ENCODE measurements around the gene JMJD1C. TPM values are rescaled to one million over a fixed set of nuclear protein-coding genes. Genes with fewer than 3 reads are reported as not detected.

JMJD1C gene
- total RNA-seq, 1 donor from 2014 or later: 143 TPM

DNA sequence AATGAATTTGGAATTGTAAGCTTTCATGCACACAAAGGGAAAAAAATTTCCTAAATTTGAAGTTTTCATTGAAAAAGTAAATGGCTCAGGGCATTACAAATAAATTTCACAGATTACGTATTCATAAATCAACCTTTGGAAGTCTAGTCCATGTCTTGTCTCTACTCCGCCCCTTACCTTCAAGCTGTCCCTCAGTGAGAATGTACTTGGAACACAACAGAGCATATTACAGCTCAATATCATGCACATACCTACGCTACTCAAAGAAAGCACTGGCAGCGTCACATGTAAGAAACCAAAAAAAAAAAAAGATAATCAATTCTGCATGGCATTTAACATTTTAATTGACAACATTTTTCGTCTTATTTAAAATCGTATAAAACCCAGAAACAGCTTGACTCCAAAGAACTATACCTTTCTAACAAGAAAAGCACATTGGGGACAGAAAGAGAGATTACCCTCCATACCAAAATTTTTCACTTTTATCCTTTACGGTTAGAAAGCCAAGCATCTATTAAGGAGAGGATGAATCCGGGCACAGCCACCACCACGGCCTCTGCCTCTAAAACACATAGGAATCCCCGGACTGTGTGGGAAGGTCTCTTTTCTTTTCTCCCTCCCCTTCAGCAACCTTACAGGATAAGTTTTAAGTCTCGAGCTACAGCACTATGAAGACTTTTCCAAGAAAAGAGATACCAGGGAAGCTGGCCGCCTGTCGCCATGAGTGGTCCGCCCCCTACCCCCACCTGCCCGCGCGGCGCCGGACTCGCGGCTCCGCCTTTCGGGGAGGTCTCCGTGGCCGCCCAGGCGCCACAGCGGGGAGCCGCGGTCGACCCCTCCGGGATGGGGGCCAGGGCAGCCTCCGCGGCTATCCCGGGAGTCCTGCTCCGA lies 1.1 kb downstream of the JMJD1C start:
- Mint-ChIP-seq H3K27ac (no peak overlapping the region), H3K27me3 (ENCODE audit: insufficient read depth, low read depth) (peaks cover 2% of the 10 kb centered on the region), H3K4me1 (peaks cover 27% of the 10 kb centered on the region), H3K36me3 (peaks cover 12% of the 10 kb centered on the region), H3K4me3 (peak overlapping the region; percentile 95), H3K9me3 (peaks cover 9% of the 10 kb centered on the region)
- no peaks in the 10 kb centered on the region for H3K27me3 ChIP-seq
- peak overlapping the region; percentile 95 for H3K4me3 ChIP-seq
- H3K36me3 ChIP-seq: no peaks in the 10 kb centered on the region
- peaks cover 22% of the 10 kb centered on the region for H3K4me1 ChIP-seq
- peak overlapping the region; percentile 83 for H3K4me2 ChIP-seq
- DNase-seq (ENCODE audit: low spot score): no peak
- peak overlapping the region; percentile 83 for H3K9ac ChIP-seq
- peaks cover 26% of the 10 kb centered on the region for H4K20me1 ChIP-seq (ENCODE audit: low read depth)
- H3K27ac ChIP-seq: peak overlapping the region; percentile 97
- TF ChIP-seq EZH2phosphoT487 (IDR thresholded peaks at IDR 0.05) (no peak), EZH2 (IDR thresholded peaks at IDR 0.05) (no peak)
- TF ChIP-seq, protein P1, sequence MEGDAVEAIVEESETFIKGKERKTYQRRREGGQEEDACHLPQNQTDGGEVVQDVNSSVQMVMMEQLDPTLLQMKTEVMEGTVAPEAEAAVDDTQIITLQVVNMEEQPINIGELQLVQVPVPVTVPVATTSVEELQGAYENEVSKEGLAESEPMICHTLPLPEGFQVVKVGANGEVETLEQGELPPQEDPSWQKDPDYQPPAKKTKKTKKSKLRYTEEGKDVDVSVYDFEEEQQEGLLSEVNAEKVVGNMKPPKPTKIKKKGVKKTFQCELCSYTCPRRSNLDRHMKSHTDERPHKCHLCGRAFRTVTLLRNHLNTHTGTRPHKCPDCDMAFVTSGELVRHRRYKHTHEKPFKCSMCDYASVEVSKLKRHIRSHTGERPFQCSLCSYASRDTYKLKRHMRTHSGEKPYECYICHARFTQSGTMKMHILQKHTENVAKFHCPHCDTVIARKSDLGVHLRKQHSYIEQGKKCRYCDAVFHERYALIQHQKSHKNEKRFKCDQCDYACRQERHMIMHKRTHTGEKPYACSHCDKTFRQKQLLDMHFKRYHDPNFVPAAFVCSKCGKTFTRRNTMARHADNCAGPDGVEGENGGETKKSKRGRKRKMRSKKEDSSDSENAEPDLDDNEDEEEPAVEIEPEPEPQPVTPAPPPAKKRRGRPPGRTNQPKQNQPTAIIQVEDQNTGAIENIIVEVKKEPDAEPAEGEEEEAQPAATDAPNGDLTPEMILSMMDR (IDR thresholded peaks at IDR 0.05): no peak
- H2AFZ ChIP-seq (replicated peaks): peak overlapping the region; percentile 93
- H3K79me2 ChIP-seq (ENCODE audit: low read depth): peaks cover 90% of the 10 kb centered on the region
- H3F3A ChIP-seq (ENCODE audit: low read depth): peaks cover 36% of the 10 kb centered on the region
- H3K9me3 ChIP-seq (ENCODE audit: low read depth): no peaks in the 10 kb centered on the region

GRCh38 chr10:63462442-63462841 lies 3.3 kb downstream of the JMJD1C start:
- Mint-ChIP-seq H3K9me3 (peaks cover 9% of the 10 kb centered on the region), H3K27me3 (ENCODE audit: insufficient read depth, low read depth) (peaks cover 2% of the 10 kb centered on the region), H3K4me3 (no peak overlapping the region), H3K36me3 (peaks cover 12% of the 10 kb centered on the region), H3K4me1 (peaks cover 23% of the 10 kb centered on the region), H3K27ac (no peak overlapping the region)
- Histone ChIP-seq H3K9me3 (ENCODE audit: low read depth) (no peaks in the 10 kb centered on the region), H3F3A (ENCODE audit: low read depth) (peaks cover 31% of the 10 kb centered on the region), H3K27ac (no peak overlapping the region), H3K27me3 (no peaks in the 10 kb centered on the region), H3K4me1 (peaks cover 21% of the 10 kb centered on the region), H3K79me2 (ENCODE audit: low read depth) (peaks cover 90% of the 10 kb centered on the region), H2AFZ (replicated peaks) (no peak overlapping the region), H3K9ac (no peak overlapping the region), H4K20me1 (ENCODE audit: low read depth) (peaks cover 36% of the 10 kb centered on the region), H3K36me3 (no peaks in the 10 kb centered on the region), H3K4me2 (no peak overlapping the region), H3K4me3 (no peak overlapping the region)
- DNase-seq (ENCODE audit: low spot score): no peak
- no peak for TF ChIP-seq EZH2phosphoT487 (IDR thresholded peaks at IDR 0.05)
- TF ChIP-seq, protein P1 (IDR thresholded peaks at IDR 0.05): no peak
- TF ChIP-seq EZH2 (IDR thresholded peaks at IDR 0.05): no peak

DNA sequence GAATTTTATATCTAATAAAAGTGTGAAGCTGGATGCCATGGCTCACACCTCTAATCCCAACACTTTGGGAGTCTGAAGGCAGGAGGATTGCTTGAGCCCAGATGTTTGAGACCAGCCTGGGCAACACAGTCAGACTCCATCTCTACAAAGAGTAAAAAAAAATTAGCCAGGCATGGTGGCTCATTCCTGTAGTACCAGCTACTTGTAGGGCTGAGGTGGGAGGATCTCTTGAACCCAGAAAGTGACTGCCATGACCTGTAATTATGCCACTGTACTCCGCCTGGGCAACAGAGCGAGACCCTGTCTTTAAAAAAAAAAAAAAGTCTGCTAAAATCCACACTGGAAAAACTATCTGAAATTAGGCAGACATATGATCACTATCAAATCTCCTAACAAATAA lies 7.6 kb downstream of the JMJD1C start:
- Histone ChIP-seq H3K27ac (no peak overlapping the region), H3K79me2 (ENCODE audit: low read depth) (peaks cover 100% of the 10 kb centered on the region), H3K4me1 (peaks cover 14% of the 10 kb centered on the region), H3K4me3 (no peak overlapping the region), H3K9me3 (ENCODE audit: low read depth) (no peaks in the 10 kb centered on the region), H3K9ac (no peak overlapping the region), H3K27me3 (no peaks in the 10 kb centered on the region), H3F3A (ENCODE audit: low read depth) (no peaks in the 10 kb centered on the region), H4K20me1 (ENCODE audit: low read depth) (peaks cover 35% of the 10 kb centered on the region), H3K4me2 (no peak overlapping the region), H3K36me3 (no peaks in the 10 kb centered on the region), H2AFZ (replicated peaks) (no peak overlapping the region)
- no peak for DNase-seq (ENCODE audit: low spot score)
- peaks cover 20% of the 10 kb centered on the region for H3K4me1 Mint-ChIP-seq
- H3K9me3 Mint-ChIP-seq: peaks cover 7% of the 10 kb centered on the region
- H3K36me3 Mint-ChIP-seq: peaks cover 18% of the 10 kb centered on the region
- H3K27ac Mint-ChIP-seq: no peak overlapping the region
- no peak overlapping the region for H3K4me3 Mint-ChIP-seq
- TF ChIP-seq EZH2phosphoT487 (IDR thresholded peaks at IDR 0.05) (no peak), EZH2 (IDR thresholded peaks at IDR 0.05) (no peak)
- TF ChIP-seq, protein P1 (IDR thresholded peaks at IDR 0.05): no peak
- peaks cover 2% of the 10 kb centered on the region for H3K27me3 Mint-ChIP-seq (ENCODE audit: insufficient read depth, low read depth)
